MM.1S (cell line): Measurements from ENCODE around the gene WNK2.

Source experiments
- DNase-seq: peaks from one replicate; pipeline ENCODE4 v3.0.0-alpha.2; 2015
- H2AFZ ChIP-seq: fragments of 300-600 bp; sonication (generic); 2 replicates; pipeline ENCODE4 v1.6.0; 2016; ENCODE audit warnings: antibody characterized with exemption, low read length
- H3F3A ChIP-seq: fragments of 300-600 bp; sonication (generic); 2 replicates; pipeline ENCODE4 v1.6.1; 2016; ENCODE audit warnings: mild to moderate bottlenecking, antibody characterized with exemption, low read length, moderate library complexity, mixed read lengths; ENCODE audit not compliant: insufficient read depth
- H3K27ac ChIP-seq: fragments of 300-600 bp; sonication (generic); 2 replicates; pipeline ENCODE4 v1.5.1; 2016; ENCODE audit warnings: mild to moderate bottlenecking, low read length
- H3K27me3 ChIP-seq: fragments of 300-600 bp; sonication (generic); replicated peaks from 2 replicates; pipeline ENCODE4 v1.6.0; 2016; ENCODE audit warnings: low read length; ENCODE audit not compliant: insufficient read depth
- H3K36me3 ChIP-seq: fragments of 300-600 bp; sonication (generic); replicated peaks from 2 replicates; pipeline ENCODE4 v1.6.1; 2016; ENCODE audit warnings: mild to moderate bottlenecking, low read length, mixed read lengths; ENCODE audit not compliant: insufficient read depth
- H3K4me1 ChIP-seq: fragments of 300-600 bp; sonication (generic); 2 replicates; pipeline ENCODE4 v1.6.1; 2016; ENCODE audit warnings: low read length, mixed read lengths
- H3K4me2 ChIP-seq: fragments of 300-600 bp; sonication (generic); 2 replicates; pipeline ENCODE4 v1.6.0; 2016; ENCODE audit warnings: low read depth, low read length
- H3K4me3 ChIP-seq: fragments of 300-600 bp; sonication (generic); 2 replicates; pipeline ENCODE4 v1.5.1; 2016; ENCODE audit warnings: low read length, mixed read lengths
- H3K79me2 ChIP-seq: fragments of 300-600 bp; sonication (generic); 2 replicates; pipeline ENCODE4 v1.6.1; 2016; ENCODE audit warnings: mixed run types, low read length, mixed read lengths
- H3K9ac ChIP-seq: fragments of 300-600 bp; sonication (generic); 2 replicates; pipeline ENCODE4 v1.6.1; 2016; ENCODE audit warnings: low read length, mixed read lengths
- H3K9me2 ChIP-seq: fragments of 300-600 bp; sonication (generic); replicated peaks from 2 replicates; pipeline ENCODE4 v1.6.1; 2016; ENCODE audit warnings: mild to moderate bottlenecking, low read length, mixed read lengths; ENCODE audit not compliant: insufficient read depth
- H3K9me3 ChIP-seq: fragments of 300-600 bp; sonication (generic); replicated peaks from 2 replicates; pipeline ENCODE4 v1.6.1; 2016; ENCODE audit warnings: mild to moderate bottlenecking, low read length, mixed read lengths; ENCODE audit not compliant: insufficient read depth
- H4K20me1 ChIP-seq: fragments of 300-600 bp; sonication (generic); 2 replicates; pipeline ENCODE4 v1.6.1; 2016; ENCODE audit warnings: mild to moderate bottlenecking, low read length, moderate library complexity, mixed read lengths; ENCODE audit not compliant: insufficient read depth
- CTCF ChIP-seq: fragments of 300-600 bp; sonication (generic); IDR thresholded peaks from 2 replicates; pipeline ENCODE4 v1.5.1; 2016; ENCODE audit warnings: antibody characterized with exemption, low read length, mixed read lengths
- EZH2 ChIP-seq: fragments of 300-600 bp; sonication (generic); optimal IDR thresholded peaks from 2 replicates; pipeline ENCODE3; 2017; ENCODE audit warnings: low read depth, mild to moderate bottlenecking, antibody characterized with exemption, low read length, mixed read lengths
- EZH2phosphoT487 ChIP-seq: fragments of 300-600 bp; sonication (generic); IDR thresholded peaks from 2 replicates; pipeline ENCODE4 v1.6.1; 2018; ENCODE audit warnings: antibody characterized with exemption, low read length

The WNK2 gene

GRCh38 chr9:93235300-93235960 is 51.5 kb downstream of the WNK2 start:
- H3K4me3 ChIP-seq, result no peak overlapping the region
- peaks cover 18% of the 10 kb centered on the region for H3K4me1 ChIP-seq
- no peaks in the 10 kb centered on the region for H3K9me3 ChIP-seq
- H3K9ac ChIP-seq, result no peak overlapping the region
- H3K79me2 ChIP-seq, result no peaks in the 10 kb centered on the region
- DNase-seq, result no peak
- no peaks in the 10 kb centered on the region for H3K36me3 ChIP-seq
- H3K27ac ChIP-seq, result no peak overlapping the region
- H3K27me3 ChIP-seq, result no peaks in the 10 kb centered on the region
- H3F3A ChIP-seq, result peaks cover 7% of the 10 kb centered on the region
- H3K9me2 ChIP-seq, result no peaks in the 10 kb centered on the region
- no peak overlapping the region for H3K4me2 ChIP-seq
- TF ChIP-seq EZH2phosphoT487, result no peak
- no peak overlapping the region for H2AFZ ChIP-seq
- H4K20me1 ChIP-seq, result no peaks in the 10 kb centered on the region

- no peaks in the 10 kb centered on the region for H3K27me3 ChIP-seq
- H3K36me3 ChIP-seq, result no peaks in the 10 kb centered on the region
- no peaks in the 10 kb centered on the region for H3K9me2 ChIP-seq
- H4K20me1 ChIP-seq, result no peaks in the 10 kb centered on the region
- no peak overlapping the region for H3K27ac ChIP-seq
- H3K9ac ChIP-seq, result no peak overlapping the region
- H2AFZ ChIP-seq, result no peak overlapping the region
- no peaks in the 10 kb centered on the region for H3K79me2 ChIP-seq
- no peak overlapping the region for H3K4me3 ChIP-seq
- no peaks in the 10 kb centered on the region for H3K9me3 ChIP-seq
- TF ChIP-seq EZH2phosphoT487 (no peak), EZH2 (no peak), CTCF (no peak)
- DNase-seq, result no peak
- no peak overlapping the region for H3K4me2 ChIP-seq
- peaks cover 18% of the 10 kb centered on the region for H3K4me1 ChIP-seq
- peaks cover 7% of the 10 kb centered on the region for H3F3A ChIP-seq
These were observed 52.7 kb downstream of the WNK2 start for GRCh38 chr9:93236541-93237206.

- Histone ChIP-seq H3K27ac (no peak overlapping the region), H3K9me3 (no peaks in the 10 kb centered on the region), H3K27me3 (no peaks in the 10 kb centered on the region), H3K9ac (no peak overlapping the region), H3K36me3 (no peaks in the 10 kb centered on the region), H3K9me2 (no peaks in the 10 kb centered on the region), H3F3A (peaks cover 7% of the 10 kb centered on the region), H3K79me2 (no peaks in the 10 kb centered on the region), H2AFZ (no peak overlapping the region), H4K20me1 (no peaks in the 10 kb centered on the region), H3K4me3 (no peak overlapping the region), H3K4me1 (peaks cover 18% of the 10 kb centered on the region), H3K4me2 (peak overlapping the region; percentile 0; the same call in 1 of the 2 replicates)
- DNase-seq, result peak; percentile 94
- TF ChIP-seq EZH2phosphoT487, result no peak
- no peak for TF ChIP-seq CTCF
These were observed 53.6 kb downstream of the WNK2 start for GRCh38 chr9:93237540-93237939.
